CD14-positive monocyte (primary cell): Measurements from ENCODE around the gene RAB37. TPM values are rescaled to one million over a fixed set of nuclear protein-coding genes. Genes with fewer than 3 reads are reported as not detected.
A peak's percentile ranks its signal among the peaks of the same experiment; 100 is the strongest.

ENCODE experiments used
- DNase-seq, 3 donors: peaks; one replicate each; pipeline ENCODE4 v3.0.0-alpha.2; 2011 to 2022
- H2AFZ ChIP-seq: 2 replicates; pipeline ENCODE4 v1.6.0; 2012; ENCODE audit warnings: mild to moderate bottlenecking, low read depth, low read length, inconsistent platforms; ENCODE audit not compliant: insufficient read depth, poor library complexity, severe bottlenecking
- H3K27ac ChIP-seq, 2 donors: 1 replicate in 1 of 2; 2 replicates in 1 of 2; pipeline ENCODE4 v1.5.1; 2012 to 2013; ENCODE audit warnings: low read length in 2 of 2, control low read depth in 1 of 2, inconsistent platforms in 1 of 2, low read depth in 1 of 2, mild to moderate bottlenecking in 1 of 2
- H3K27me3 ChIP-seq, 2 donors: one replicate each; pipeline versions ENCODE4 v1.6.0 to v1.6.1; 2011 to 2013; ENCODE audit warnings: low read length in 2 of 2; ENCODE audit not compliant: control insufficient read depth in 2 of 2, insufficient read depth in 2 of 2
- H3K36me3 ChIP-seq, 2 donors: replicated peaks in 1 of 2; 1 replicate in 1 of 2; 2 replicates in 1 of 2; pipeline versions ENCODE4 v1.5.1 to v1.6.1; 2012 to 2013; ENCODE audit warnings: low read length in 2 of 2, control low read depth in 1 of 2, inconsistent platforms in 1 of 2, mild to moderate bottlenecking in 1 of 2; ENCODE audit not compliant: insufficient read depth in 2 of 2, control insufficient read depth in 1 of 2
- H3K4me1 ChIP-seq, 2 donors: 1 replicate in 1 of 2; 2 replicates in 1 of 2; pipeline versions ENCODE4 v1.5.1 to v1.6.1; 2012 to 2013; ENCODE audit warnings: low read length in 2 of 2, control low read depth in 1 of 2, inconsistent platforms in 1 of 2, mild to moderate bottlenecking in 1 of 2, moderate library complexity in 1 of 2; ENCODE audit not compliant: insufficient read depth in 2 of 2, control insufficient read depth in 1 of 2
- H3K4me2 ChIP-seq: replicated peaks from 2 replicates; pipeline ENCODE3; 2012; ENCODE audit warnings: low read length, moderate library complexity, mild to moderate bottlenecking; ENCODE audit not compliant: poor library complexity, severe bottlenecking; ENCODE audit errors: extremely low read depth
- H3K4me3 ChIP-seq, 3 experiments: fragments of 200-600 bp in 1 of 3; sonication (generic) in 1 of 3; replicated peaks in 1 of 3; 1 replicate in 2 of 3; 2 replicates in 1 of 3; pipeline ENCODE4 v1.5.1; 2011 to 2013; ENCODE audit warnings: low read length in 3 of 3, mild to moderate bottlenecking in 3 of 3, control low read depth in 2 of 3, low read depth in 2 of 3, inconsistent platforms in 1 of 3, moderate library complexity in 1 of 3
- H3K79me2 ChIP-seq: 2 replicates; pipeline ENCODE4 v1.6.0; 2012; ENCODE audit warnings: mild to moderate bottlenecking, control low read depth, inconsistent platforms, low read length, moderate library complexity; ENCODE audit not compliant: insufficient read depth
- H3K9ac ChIP-seq: 2 replicates; pipeline ENCODE4 v1.6.0; 2017; ENCODE audit warnings: low read length, mild to moderate bottlenecking; ENCODE audit not compliant: insufficient read depth, poor library complexity, severe bottlenecking
- H3K9me3 ChIP-seq, 2 donors: replicated peaks in 1 of 2; 1 replicate in 1 of 2; 2 replicates in 1 of 2; pipeline versions ENCODE4 v1.5.1 to v1.6.1; 2012 to 2013; ENCODE audit warnings: low read length in 2 of 2, control low read depth in 1 of 2; ENCODE audit not compliant: control insufficient read depth in 1 of 2, insufficient read depth in 1 of 2
- H4K20me1 ChIP-seq: 2 replicates; pipeline ENCODE4 v1.6.0; 2012; ENCODE audit warnings: mild to moderate bottlenecking, low read length, control low read depth, moderate library complexity; ENCODE audit not compliant: insufficient read depth
- H3K27ac Mint-ChIP-seq, 7 donors: one replicate each; pipeline ENCODE4 v1.8.0; 2020; ENCODE audit warnings: mild to moderate bottlenecking in 7 of 7, mixed read lengths in 7 of 7, moderate library complexity in 6 of 7, inconsistent platforms in 2 of 7
- H3K27me3 Mint-ChIP-seq, 3 donors: one replicate each; pipeline ENCODE4 v1.8.0; 2021 to 2022; ENCODE audit warnings: low read depth in 3 of 3, mild to moderate bottlenecking in 3 of 3, mixed read lengths in 3 of 3, moderate library complexity in 3 of 3, inconsistent platforms in 1 of 3
- H3K36me3 Mint-ChIP-seq, 2 donors: one replicate each; pipeline ENCODE4 v1.8.0; 2020; ENCODE audit warnings: mixed read lengths in 2 of 2, inconsistent platforms in 1 of 2, mild to moderate bottlenecking in 1 of 2
- H3K4me1 Mint-ChIP-seq: one replicate; pipeline ENCODE4 v1.8.0; 2020; ENCODE audit warnings: mild to moderate bottlenecking, mixed read lengths
- H3K4me3 Mint-ChIP-seq, 2 donors: one replicate each; pipeline ENCODE4 v1.8.0; 2020; ENCODE audit warnings: mild to moderate bottlenecking in 2 of 2, mixed read lengths in 2 of 2, moderate library complexity in 1 of 2
- H3K9me3 Mint-ChIP-seq, 7 donors: one replicate each; pipeline ENCODE4 v1.8.0; 2020 to 2022; ENCODE audit warnings: mixed read lengths in 7 of 7, mild to moderate bottlenecking in 6 of 7, moderate library complexity in 6 of 7, inconsistent platforms in 2 of 7
- CTCF ChIP-seq: fragments of 200-600 bp; IDR thresholded peaks from one replicate; pipeline ENCODE4 v1.8.0; 2022; ENCODE audit warnings: antibody characterized with exemption, mild to moderate bottlenecking
- WGBS: methylation state at CpG from one replicate; pipeline ENCODE4 v1.1.5; 2013; ENCODE audit warnings: missing lambda C conversion rate; ENCODE audit not compliant: insufficient coverage; 5-methylcytosine and 5-hydroxymethylcytosine counted together
- intact Hi-C, 2 donors: fragments of 100-400 bp; cut with micrococcal nuclease; formaldehyde crosslinking; loops; one replicate each; pipeline versions ENCODE4 v1.15.0 to v1.15.1; 2023
- polyA plus RNA-seq, 3 donors: library from polyadenylated mRNA; depleted of rRNA in 1 of 3; unstranded in 2 of 3; stranded (reverse) in 1 of 3; fragments of 300-500 nt in 2 of 3; fragments of >200 nt in 1 of 3; fragmentation: Illumina TruSeq in 2 of 3; gene quantifications; 1 replicate in 2 of 3; 2 replicates in 1 of 3; pipeline ENCODE4 v1.2.3, GENCODE V29; 2012 to 2021

RAB37 gene
- polyA plus RNA-seq, 3 donors: 26.8 to 40.9 (median 33.1) TPM

- Mint-ChIP-seq H3K9me3 (peaks cover 0 to 2% (median 0%) of the 10 kb centered on the region in 7 donors), H3K36me3 (peaks cover 31 to 41% of the 10 kb centered on the region in 2 donors), H3K4me1 (peaks cover 71% of the 10 kb centered on the region), H3K4me3 (peak overlapping the region; percentile 49 to 100), H3K27ac (peak overlapping the region in 2 of 7 donors; percentile 22 to 77), H3K27me3 (no peaks in the 10 kb centered on the region)
- no peaks in the 10 kb centered on the region for H3K9me3 ChIP-seq
- peak overlapping the region in 1 of 3 experiments; percentile 98 for H3K4me3 ChIP-seq
- no peak for DNase-seq
- TF ChIP-seq CTCF: no peak
- H3K27ac ChIP-seq: no peak overlapping the region
- peaks cover 98% of the 10 kb centered on the region for H3K79me2 ChIP-seq
- peaks cover 89% of the 10 kb centered on the region for H4K20me1 ChIP-seq
- intact Hi-C loops: no loop called here
- no peaks in the 10 kb centered on the region for H3K27me3 ChIP-seq
- H3K4me2 ChIP-seq: peak overlapping the region; percentile 82
- peaks cover 52 to 66% of the 10 kb centered on the region in 2 donors for H3K4me1 ChIP-seq
- no CpG with 5 or more reads among the region's 9 CpGs for WGBS
- H2AFZ ChIP-seq: no peak overlapping the region
- no peak overlapping the region for H3K9ac ChIP-seq
- peaks cover 6 to 21% of the 10 kb centered on the region in 2 donors for H3K36me3 ChIP-seq
Observed at GRCh38 chr17:74752415-74752814, 15.4 kb downstream of the RAB37 start.

- Mint-ChIP-seq H3K9me3 (peaks cover 0 to 2% (median 0%) of the 10 kb centered on the region in 7 donors), H3K27me3 (no peaks in the 10 kb centered on the region), H3K4me1 (peaks cover 71% of the 10 kb centered on the region), H3K27ac (peak overlapping the region in 2 of 7 donors; percentile 18 to 77), H3K4me3 (peak overlapping the region in 1 of 2 donors; percentile 49), H3K36me3 (peaks cover 31 to 41% of the 10 kb centered on the region in 2 donors)
- H4K20me1 ChIP-seq: peaks cover 94% of the 10 kb centered on the region
- H3K9me3 ChIP-seq: no peaks in the 10 kb centered on the region
- no peak for DNase-seq
- H3K9ac ChIP-seq: no peak overlapping the region
- H3K27ac ChIP-seq: no peak overlapping the region
- peaks cover 52 to 66% of the 10 kb centered on the region in 2 donors for H3K4me1 ChIP-seq
- H3K4me2 ChIP-seq: no peak overlapping the region
- no peaks in the 10 kb centered on the region for H3K27me3 ChIP-seq
- H2AFZ ChIP-seq: no peak overlapping the region
- H3K4me3 ChIP-seq: no peak overlapping the region
- H3K79me2 ChIP-seq: peaks cover 98% of the 10 kb centered on the region
- WGBS: 100% methylated on average over 4 of the region's 7 CpGs
- intact Hi-C loops: no loop called here
- H3K36me3 ChIP-seq: peaks cover 6 to 21% of the 10 kb centered on the region in 2 donors
- no peak for TF ChIP-seq CTCF
Observed at GRCh38 chr17:74752822-74753401, 15.9 kb downstream of the RAB37 start.
